Karpas-422 (cell line): ENCODE data around the gene MYLIP. TPM values are rescaled to one million over a fixed set of nuclear protein-coding genes. Genes with fewer than 3 reads are reported as not detected.

Experiments used
- DNase-seq: peaks from one replicate; pipeline ENCODE4 v3.0.0-alpha.2; 2015
- H2AFZ ChIP-seq: fragments of 200-600 bp; sonication (generic); 2 replicates; pipeline ENCODE4 v1.6.1; 2014; ENCODE audit warnings: antibody characterized with exemption, low read length, mixed read lengths
- H3K27ac ChIP-seq: fragments of 200-600 bp; sonication (generic); 2 replicates; pipeline ENCODE4 v1.5.1; 2014; ENCODE audit warnings: mild to moderate bottlenecking, low read length, moderate library complexity
- H3K27me3 ChIP-seq: fragments of 200-600 bp; sonication (generic); 2 replicates; pipeline ENCODE4 v1.6.1; 2014; ENCODE audit warnings: low read length, mixed read lengths
- H3K36me3 ChIP-seq: fragments of 200-600 bp; sonication (generic); 2 replicates; pipeline ENCODE4 v1.6.1; 2014; ENCODE audit warnings: low read length, mixed read lengths; ENCODE audit not compliant: insufficient read depth
- H3K4me1 ChIP-seq: fragments of 200-600 bp; sonication (generic); 2 replicates; pipeline ENCODE4 v1.6.1; 2014; ENCODE audit warnings: mild to moderate bottlenecking, low read length, mixed read lengths
- H3K4me2 ChIP-seq: fragments of 200-600 bp; sonication (generic); 2 replicates; pipeline ENCODE4 v1.6.1; 2014; ENCODE audit warnings: low read length, low read depth, mild to moderate bottlenecking; ENCODE audit not compliant: poor library complexity, severe bottlenecking
- H3K4me3 ChIP-seq: fragments of 200-600 bp; sonication (generic); 2 replicates; pipeline ENCODE4 v1.5.1; 2014; ENCODE audit warnings: mild to moderate bottlenecking, antibody characterized with exemption, low read length, mixed read lengths
- H3K79me2 ChIP-seq: fragments of 200-600 bp; sonication (generic); 2 replicates; pipeline ENCODE4 v1.6.1; 2014; ENCODE audit warnings: mild to moderate bottlenecking, low read length, mixed read lengths
- H3K9ac ChIP-seq: fragments of 200-600 bp; sonication (generic); 2 replicates; pipeline ENCODE4 v1.6.0; 2014; ENCODE audit warnings: low read length
- H3K9me2 ChIP-seq: fragments of 200-600 bp; sonication (generic), shearing (Covaris generic); replicated peaks from 2 replicates; pipeline ENCODE4 v1.6.0; 2014; ENCODE audit warnings: mild to moderate bottlenecking, low read length, moderate library complexity; ENCODE audit not compliant: insufficient read depth
- H3K9me3 ChIP-seq: fragments of 300-700, 200-600 bp; sonication (generic); 2 replicates; pipeline ENCODE4 v1.6.1; 2014; ENCODE audit warnings: low read length, mixed read lengths
- H4K20me1 ChIP-seq: fragments of 200-600 bp; sonication (generic); 2 replicates; pipeline ENCODE4 v1.6.1; 2014; ENCODE audit warnings: mild to moderate bottlenecking, antibody characterized with exemption, low read length, low read depth; ENCODE audit not compliant: insufficient read depth
- total RNA-seq: library from RNA; depleted of rRNA; stranded (reverse); fragments of >200 nt; shearing (Covaris generic); gene quantifications from 2 replicates; pipeline ENCODE4 v1.2.3, GENCODE V29; 2014; ENCODE audit warnings: low replicate concordance

Gene MYLIP
- total RNA-seq, 1 experiment from 2014 or later = 71.0 TPM

GRCh38 chr6:16160794-16161193, 31.9 kb downstream of the MYLIP start:
- Histone ChIP-seq H2AFZ (no peak overlapping the region), H3K4me2 (no peak overlapping the region), H3K79me2 (no peaks in the 10 kb centered on the region), H3K4me1 (no peaks in the 10 kb centered on the region), H3K36me3 (no peaks in the 10 kb centered on the region), H3K9ac (no peak overlapping the region), H3K9me2 (no peaks in the 10 kb centered on the region), H3K9me3 (no peaks in the 10 kb centered on the region), H3K27ac (no peak overlapping the region), H3K4me3 (no peak overlapping the region), H4K20me1 (no peaks in the 10 kb centered on the region; the same call in 1 of the 2 replicates), H3K27me3 (no peaks in the 10 kb centered on the region)
- no peak for DNase-seq

- Histone ChIP-seq H3K9ac (no peak overlapping the region), H3K4me2 (no peak overlapping the region), H3K27ac (no peak overlapping the region), H3K9me3 (no peaks in the 10 kb centered on the region), H3K4me1 (no peaks in the 10 kb centered on the region), H3K4me3 (no peak overlapping the region), H3K36me3 (no peaks in the 10 kb centered on the region), H2AFZ (no peak overlapping the region), H3K27me3 (no peaks in the 10 kb centered on the region), H4K20me1 (no peaks in the 10 kb centered on the region), H3K79me2 (no peaks in the 10 kb centered on the region), H3K9me2 (no peaks in the 10 kb centered on the region)
- DNase-seq = no peak
Observed at GRCh38 chr6:16162003-16162402, 33.1 kb downstream of the MYLIP start.

GRCh38 chr6:16163066-16163465, 34.2 kb downstream of the MYLIP start:
- Histone ChIP-seq H3K27me3 (no peaks in the 10 kb centered on the region), H3K9ac (no peak overlapping the region), H3K9me3 (no peaks in the 10 kb centered on the region), H3K9me2 (no peaks in the 10 kb centered on the region), H4K20me1 (no peaks in the 10 kb centered on the region), H3K4me1 (no peaks in the 10 kb centered on the region), H3K79me2 (no peaks in the 10 kb centered on the region), H3K27ac (no peak overlapping the region), H3K36me3 (no peaks in the 10 kb centered on the region), H2AFZ (no peak overlapping the region), H3K4me3 (no peak overlapping the region), H3K4me2 (no peak overlapping the region)
- DNase-seq = no peak

GRCh38 chr6:16163535-16164300, 34.8 kb downstream of the MYLIP start:
- Histone ChIP-seq H3K9me3 (no peaks in the 10 kb centered on the region), H3K4me1 (no peaks in the 10 kb centered on the region), H3K9me2 (no peaks in the 10 kb centered on the region), H4K20me1 (no peaks in the 10 kb centered on the region), H3K4me3 (no peak overlapping the region), H3K27ac (no peak overlapping the region), H3K79me2 (no peaks in the 10 kb centered on the region), H3K9ac (no peak overlapping the region), H2AFZ (no peak overlapping the region), H3K27me3 (no peaks in the 10 kb centered on the region), H3K36me3 (no peaks in the 10 kb centered on the region), H3K4me2 (no peak overlapping the region)
- no peak for DNase-seq

- Histone ChIP-seq H3K4me1 (no peaks in the 10 kb centered on the region), H3K36me3 (no peaks in the 10 kb centered on the region), H3K9me3 (no peaks in the 10 kb centered on the region), H3K9me2 (no peaks in the 10 kb centered on the region), H2AFZ (no peak overlapping the region), H3K27me3 (no peaks in the 10 kb centered on the region), H3K27ac (no peak overlapping the region), H3K4me2 (no peak overlapping the region), H3K9ac (no peak overlapping the region), H4K20me1 (no peaks in the 10 kb centered on the region), H3K4me3 (no peak overlapping the region), H3K79me2 (no peaks in the 10 kb centered on the region)
- no peak for DNase-seq
Observed at GRCh38 chr6:16165641-16166040, 36.8 kb downstream of the MYLIP start.

GRCh38 chr6:16166871-16167608, 38.2 kb downstream of the MYLIP start:
- H3K4me1 ChIP-seq = no peaks in the 10 kb centered on the region
- H3K9me2 ChIP-seq = no peaks in the 10 kb centered on the region
- no peak overlapping the region for H3K9ac ChIP-seq
- H3K4me2 ChIP-seq = no peak overlapping the region
- H3K9me3 ChIP-seq = no peaks in the 10 kb centered on the region
- H3K4me3 ChIP-seq = no peak overlapping the region
- DNase-seq = no peak
- H3K27me3 ChIP-seq = no peaks in the 10 kb centered on the region
- no peaks in the 10 kb centered on the region for H4K20me1 ChIP-seq
- no peak overlapping the region for H2AFZ ChIP-seq
- H3K36me3 ChIP-seq = no peaks in the 10 kb centered on the region
- no peaks in the 10 kb centered on the region for H3K79me2 ChIP-seq
- H3K27ac ChIP-seq = no peak overlapping the region

- Histone ChIP-seq H3K4me1 (no peaks in the 10 kb centered on the region), H3K27me3 (no peaks in the 10 kb centered on the region), H2AFZ (no peak overlapping the region), H4K20me1 (no peaks in the 10 kb centered on the region), H3K27ac (no peak overlapping the region), H3K9ac (no peak overlapping the region), H3K79me2 (no peaks in the 10 kb centered on the region), H3K4me3 (no peak overlapping the region), H3K9me2 (no peaks in the 10 kb centered on the region), H3K36me3 (no peaks in the 10 kb centered on the region), H3K9me3 (no peaks in the 10 kb centered on the region), H3K4me2 (no peak overlapping the region)
- no peak for DNase-seq
Observed at GRCh38 chr6:16168121-16168520, 39.2 kb downstream of the MYLIP start.

- Histone ChIP-seq H3K27ac (no peak overlapping the region), H2AFZ (no peak overlapping the region), H3K9me3 (no peaks in the 10 kb centered on the region), H3K9me2 (no peaks in the 10 kb centered on the region), H3K79me2 (no peaks in the 10 kb centered on the region), H3K4me2 (no peak overlapping the region), H3K9ac (no peak overlapping the region), H3K27me3 (no peaks in the 10 kb centered on the region), H3K36me3 (no peaks in the 10 kb centered on the region), H3K4me1 (no peaks in the 10 kb centered on the region), H4K20me1 (no peaks in the 10 kb centered on the region), H3K4me3 (no peak overlapping the region)
- peak; percentile 78 for DNase-seq
Observed at GRCh38 chr6:16168858-16169257, 40.0 kb downstream of the MYLIP start.
